ENCODE results near the gene CYP27C1.

CYP27C1 gene

GRCh38 chr2:127150996-127151395 lies 69.1 kb downstream of the CYP27C1 start:
- DNase-seq, result no peak

DNA sequence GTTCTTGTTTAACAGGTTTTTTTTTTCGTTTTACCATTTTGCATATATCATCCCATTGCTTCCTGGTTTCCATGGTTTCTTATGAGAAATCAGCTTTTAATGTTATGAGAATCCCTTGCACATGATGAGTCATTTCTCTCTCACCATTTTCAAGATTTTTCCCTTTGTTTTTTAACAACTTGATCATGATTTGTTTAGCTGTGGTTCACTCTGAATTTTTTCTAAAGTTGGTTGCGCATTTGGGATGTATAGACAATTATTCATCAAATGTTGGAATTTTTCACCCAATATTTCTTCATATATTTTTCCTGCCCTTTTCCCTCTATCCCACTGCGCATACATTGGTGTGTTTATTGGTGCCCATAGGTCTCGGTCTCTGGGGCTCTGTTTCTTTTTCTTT lies 70.7 kb downstream of the CYP27C1 start:
- no peak for DNase-seq

- no peak for DNase-seq
Measured at GRCh38 chr2:127146820-127147502, 73.1 kb downstream of the CYP27C1 start.

GRCh38 chr2:127146071-127146725 lies 73.9 kb downstream of the CYP27C1 start:
- no peak for DNase-seq

GRCh38 chr2:127145280-127145895 lies 74.7 kb downstream of the CYP27C1 start:
- peak; percentile 30 for DNase-seq

DNA sequence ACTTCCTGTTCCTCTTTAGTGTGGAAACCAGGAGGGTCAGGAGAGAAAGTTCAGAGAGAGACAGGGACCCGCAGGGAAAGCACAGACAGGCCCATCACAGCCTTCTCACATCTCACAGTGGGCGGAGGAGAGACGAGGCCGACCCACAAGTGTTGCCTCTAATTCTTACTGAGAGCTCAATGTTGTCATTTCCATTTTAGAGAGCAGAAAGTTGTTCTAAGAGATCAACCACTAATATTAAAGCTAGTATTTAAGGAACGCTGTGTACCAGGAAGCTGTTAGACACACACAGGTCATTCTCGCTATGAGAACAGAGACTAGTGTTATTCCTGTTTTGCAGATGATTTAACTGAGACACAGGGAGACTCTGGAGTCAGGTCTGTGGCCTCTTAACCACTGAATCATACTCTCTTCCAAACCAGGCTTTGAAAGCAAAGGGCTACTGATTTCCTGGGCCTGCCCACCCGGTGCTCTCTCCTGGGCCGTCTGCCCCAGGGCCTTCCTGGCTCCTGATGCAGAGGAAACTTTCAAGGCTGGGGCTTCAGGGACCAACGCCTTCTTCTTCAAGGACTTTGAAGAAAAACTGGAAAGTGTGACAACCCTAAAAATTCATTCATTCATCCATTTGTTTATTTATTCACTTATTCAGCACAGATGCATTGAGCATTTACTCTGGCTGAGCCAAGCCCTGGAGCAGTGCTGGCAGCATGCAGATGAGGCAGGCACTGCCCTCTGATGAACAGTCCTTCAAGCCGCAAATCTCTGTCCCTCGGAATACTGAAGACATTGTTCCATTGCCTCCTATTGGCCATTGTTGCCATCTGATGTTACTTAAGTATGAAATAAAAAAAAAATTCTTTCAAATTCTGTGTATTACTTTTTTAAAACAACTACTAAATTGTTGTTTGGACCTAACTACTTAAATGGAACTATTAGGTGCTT lies 76.0 kb downstream of the CYP27C1 start:
- peak; percentile 25 for DNase-seq

DNA sequence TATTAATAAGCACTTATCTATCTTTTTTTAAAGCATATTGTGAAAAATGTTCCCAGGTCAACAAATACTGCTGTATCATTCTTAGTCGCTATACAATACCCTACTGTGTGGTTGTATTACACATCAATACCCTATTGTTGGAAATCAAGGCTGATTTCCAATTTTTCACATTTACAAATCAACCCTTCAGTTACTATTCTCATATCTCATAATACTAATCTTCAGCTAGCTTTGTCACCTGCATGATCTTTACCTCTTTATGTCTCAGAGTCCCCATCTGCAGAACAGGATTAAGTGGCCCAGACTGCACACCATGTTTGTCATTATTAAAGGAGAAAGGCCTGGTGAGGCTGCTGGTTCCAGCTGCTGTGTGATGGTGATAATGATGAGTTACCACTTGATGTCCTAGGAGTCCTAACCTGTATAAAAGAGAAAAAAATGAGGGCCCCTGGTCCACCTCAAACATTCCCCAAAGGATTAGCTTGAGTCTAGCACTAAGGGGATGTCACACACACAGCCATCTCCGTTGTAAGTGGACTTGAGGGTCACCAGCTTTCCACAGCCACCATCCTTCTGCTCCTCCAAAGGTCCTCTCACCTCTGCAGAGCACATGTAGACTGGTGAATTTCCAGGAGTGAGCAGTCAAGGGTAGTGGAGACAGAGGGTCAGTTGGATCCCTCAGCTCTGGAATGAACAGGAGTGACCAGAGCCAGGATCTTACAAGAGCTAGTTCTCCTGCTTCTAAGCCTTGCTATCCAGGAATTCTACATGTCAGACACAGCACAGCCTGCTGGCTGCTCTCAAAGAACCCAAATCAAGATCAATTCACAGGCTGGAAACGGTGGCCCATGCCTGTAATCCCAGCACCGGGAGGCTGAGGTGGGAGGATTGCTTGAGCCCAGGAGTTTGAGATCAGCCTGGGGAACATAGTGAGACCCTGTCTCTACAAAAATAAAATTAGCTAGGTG lies 77.2 kb downstream of the CYP27C1 start:
- no peak for DNase-seq

- no peak for DNase-seq
Measured at GRCh38 chr2:127140538-127140937, 79.6 kb downstream of the CYP27C1 start.

DNA sequence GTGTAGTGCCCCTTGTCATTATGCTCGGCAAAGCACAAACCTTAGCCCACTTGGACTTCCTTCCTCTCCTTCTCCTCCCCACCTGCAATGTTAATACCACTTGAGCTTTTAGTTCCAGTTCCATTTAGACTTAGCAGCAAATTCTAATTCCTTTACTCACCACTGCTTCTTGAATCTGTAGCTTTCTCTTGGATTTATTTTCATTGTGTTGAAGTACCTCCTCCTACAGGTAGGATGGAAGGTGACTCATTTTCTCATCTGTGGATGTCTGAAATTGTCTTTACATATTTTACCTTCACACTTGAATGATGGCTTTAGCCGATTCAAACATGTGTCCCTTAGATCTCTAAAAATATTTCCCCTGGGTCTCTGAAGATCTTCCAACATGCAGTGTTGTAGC lies 80.3 kb downstream of the CYP27C1 start:
- DNase-seq, result no peak

DNA sequence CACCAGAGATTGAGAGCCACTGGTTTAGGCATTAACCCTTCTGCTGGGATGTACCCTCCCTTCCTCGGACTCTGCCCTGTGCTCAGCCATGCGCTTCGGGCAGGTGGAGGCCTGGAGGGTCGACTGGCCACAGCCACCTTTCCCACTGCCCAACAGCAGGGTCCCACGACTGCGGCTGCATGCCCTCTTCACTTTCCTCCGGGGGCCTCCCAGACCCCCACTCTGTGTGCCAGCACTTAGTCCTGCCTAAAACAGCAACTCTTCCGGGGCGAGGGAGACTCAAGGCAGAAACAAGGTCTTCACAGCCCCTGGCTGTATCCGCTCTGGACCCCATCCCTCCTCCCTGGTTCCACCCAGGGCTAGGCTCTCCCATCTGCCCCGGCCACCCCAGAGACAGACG lies 81.8 kb downstream of the CYP27C1 start:
- DNase-seq, result no peak

- DNase-seq, result no peak
Measured at GRCh38 chr2:127137741-127138140, 82.4 kb downstream of the CYP27C1 start.

DNA sequence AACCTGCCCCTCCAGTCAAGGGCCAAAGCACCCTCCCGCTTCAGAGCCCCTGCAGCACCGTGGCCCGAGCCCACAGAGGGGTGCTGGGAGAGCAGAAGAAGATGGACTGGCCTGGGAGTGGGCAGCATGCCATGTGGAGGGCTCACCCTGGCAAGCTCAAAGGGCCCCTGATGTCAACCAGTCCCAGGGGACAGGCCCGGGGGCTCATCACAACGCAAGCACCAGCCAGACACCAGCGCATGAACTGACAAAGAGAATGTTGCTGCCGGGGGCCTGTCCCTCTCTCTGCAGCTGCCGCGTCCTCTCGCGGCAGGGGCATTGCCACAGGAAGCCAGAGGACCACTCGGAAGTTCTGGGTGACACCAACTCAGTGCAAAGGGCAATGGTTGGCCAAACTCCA lies 82.9 kb downstream of the CYP27C1 start:
- DNase-seq, result no peak

GRCh38 chr2:127134833-127135830 lies 85.0 kb downstream of the CYP27C1 start:
- peak; percentile 87 for DNase-seq

- DNase-seq, result no peak
Measured at GRCh38 chr2:127134235-127134634, 85.9 kb downstream of the CYP27C1 start.

Data from inflammatory macrophage treated with lipopolysaccharide for 4 hours (primary cell).